ENCODE data around the gene TBC1D8. TPM values are rescaled to one million over a fixed set of nuclear protein-coding genes. Genes with fewer than 3 reads are reported as not detected.

The TBC1D8 gene
- total and polyA plus RNA-seq, 2 of the 8 experiments (the other 6 are each of a cell fraction or from before 2014, with no cell fraction given): 20.8 to 21.8 TPM

- TF ChIP-seq CHD1 (IDR thresholded peaks at IDR 0.05; ENCODE audit: low read depth, low read length) (no peak), SIRT6 (IDR thresholded peaks at IDR 0.05; ENCODE audit: low read length) (no peak), SAP30 (IDR thresholded peaks at IDR 0.05; ENCODE audit: insufficient read depth, insufficient replicate concordance, low read length) (no peak), PHF8 (conservative IDR thresholded peaks at IDR 0.05; ENCODE audit: low read depth, low read length) (no peak), ATF3 (IDR thresholded peaks at IDR 0.05; ENCODE audit: insufficient read depth, low read depth, low read length) (no peak), SP2 (IDR thresholded peaks at IDR 0.05; ENCODE audit: low read length) (no peak), ZNF274 (IDR thresholded peaks at IDR 0.05; ENCODE audit: borderline replicate concordance, extremely low read depth, low read length) (no peak), TBP (IDR thresholded peaks at IDR 0.05; ENCODE audit: low read depth, low read length) (no peak)
Observed at GRCh38 chr2:100976645-100977391, 174.4 kb downstream of the TBC1D8 start (continued).
